ENCODE measurements around the gene TMEM176B.

TMEM176B gene

DNA sequence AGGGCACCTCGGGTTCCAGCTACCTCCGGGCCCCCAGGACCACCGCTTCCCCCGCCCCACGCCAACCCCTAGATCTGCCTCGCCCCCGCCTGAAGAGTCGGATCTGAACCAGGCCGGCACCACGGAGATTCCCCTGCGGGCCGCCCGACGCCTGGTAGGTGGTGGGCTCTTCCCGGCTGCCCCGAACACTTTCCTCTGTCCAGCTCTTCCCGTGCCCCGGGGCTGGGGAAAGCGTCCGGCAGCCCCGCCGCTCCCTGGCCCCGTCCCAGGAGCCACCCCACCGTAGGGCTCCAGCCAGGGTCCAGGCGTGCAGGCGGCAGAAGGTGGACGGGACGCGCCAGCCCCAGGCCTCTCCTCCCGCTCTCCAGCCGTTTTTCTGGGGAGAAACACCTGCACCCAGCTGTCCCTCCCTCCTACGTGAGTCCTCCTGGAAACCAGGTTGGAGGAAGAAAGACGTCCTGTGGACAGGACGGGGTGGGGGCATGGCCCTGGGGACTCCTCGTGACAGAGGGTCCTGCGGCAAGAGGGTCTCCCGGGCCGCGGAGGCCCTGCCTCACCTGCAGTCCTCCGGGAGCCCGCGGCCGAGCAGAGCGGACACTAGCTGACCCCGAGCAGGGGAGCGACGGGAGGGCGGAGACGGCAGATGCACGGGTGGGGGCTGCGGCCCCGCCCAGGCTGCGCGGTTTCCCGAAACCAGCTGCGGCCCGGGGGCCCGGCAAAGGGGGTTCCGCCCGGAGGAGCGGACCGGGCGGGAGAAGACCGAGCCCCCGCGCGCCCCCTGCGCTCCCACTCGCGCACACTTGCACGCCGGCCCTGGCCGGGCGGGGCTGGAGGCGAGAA, at the start of gene TMEM176B:
Gene TMEM176B (minus strand): TSS at position 624 of the 840 bp plus-strand sequence. CDS start 3,795 bp downstream, outside the sequence.
- Histone ChIP-seq H3K36me3 (ENCODE audit: control insufficient read depth, insufficient read depth, low read length, severe bottlenecking) (no peaks in the 10 kb centered on the region), H3K27me3 (replicated peaks; ENCODE audit: control insufficient read depth, insufficient read depth, low read length) (peaks cover 35% of the 10 kb centered on the region), H3K9ac (ENCODE audit: low read length) (no peak within 1 kb of the TSS), H3K9me3 (ENCODE audit: control insufficient read depth, low read length) (peaks cover 14% of the 10 kb centered on the region), H3K4me1 (ENCODE audit: control insufficient read depth, insufficient read depth, low read length) (no peaks in the 10 kb centered on the region), H3K4me3 (ENCODE audit: low read length) (no peak within 1 kb of the TSS)
- DNase-seq (ENCODE audit: low read depth), result no peak

DNA sequence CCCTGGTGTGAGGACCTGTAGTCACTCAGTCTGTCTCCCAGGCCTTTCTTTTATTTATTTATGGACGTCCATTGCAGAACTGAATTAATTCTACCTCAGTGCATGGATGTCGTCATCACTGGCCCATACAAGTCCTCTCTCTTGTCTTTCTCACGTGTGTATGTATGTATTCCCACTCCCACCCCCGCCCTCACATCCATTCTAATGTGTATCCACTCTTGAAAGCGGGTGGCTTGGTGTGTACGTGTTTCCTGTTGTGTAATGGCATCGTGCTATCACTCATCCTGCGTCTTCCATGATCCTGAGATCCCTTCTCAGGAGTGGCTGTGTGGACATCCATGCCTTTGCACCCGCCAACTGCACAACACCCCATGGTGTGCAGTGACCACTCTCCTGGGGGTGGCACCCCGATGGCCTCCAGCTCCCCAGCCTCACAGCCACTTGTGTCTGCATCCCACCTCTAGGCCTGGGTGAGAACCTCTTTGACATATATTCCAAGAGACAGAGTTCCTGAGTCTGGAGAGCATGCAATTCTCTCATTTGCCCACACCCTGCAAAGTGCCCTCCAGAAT, 49.1 kb upstream of the TMEM176B start:
- peaks cover 24% of the 10 kb centered on the region for H3K27me3 ChIP-seq (replicated peaks; ENCODE audit: control insufficient read depth, insufficient read depth, low read length)
- no peak for DNase-seq (ENCODE audit: low read depth)
- no peaks in the 10 kb centered on the region for H3K9me3 ChIP-seq (ENCODE audit: control insufficient read depth, low read length)
- no peak overlapping the region for H3K4me3 ChIP-seq (ENCODE audit: low read length)
- no peaks in the 10 kb centered on the region for H3K36me3 ChIP-seq (ENCODE audit: control insufficient read depth, insufficient read depth, low read length, severe bottlenecking)
- H3K9ac ChIP-seq (ENCODE audit: low read length), result no peak overlapping the region
- no peaks in the 10 kb centered on the region for H3K4me1 ChIP-seq (ENCODE audit: control insufficient read depth, insufficient read depth, low read length)

DNA sequence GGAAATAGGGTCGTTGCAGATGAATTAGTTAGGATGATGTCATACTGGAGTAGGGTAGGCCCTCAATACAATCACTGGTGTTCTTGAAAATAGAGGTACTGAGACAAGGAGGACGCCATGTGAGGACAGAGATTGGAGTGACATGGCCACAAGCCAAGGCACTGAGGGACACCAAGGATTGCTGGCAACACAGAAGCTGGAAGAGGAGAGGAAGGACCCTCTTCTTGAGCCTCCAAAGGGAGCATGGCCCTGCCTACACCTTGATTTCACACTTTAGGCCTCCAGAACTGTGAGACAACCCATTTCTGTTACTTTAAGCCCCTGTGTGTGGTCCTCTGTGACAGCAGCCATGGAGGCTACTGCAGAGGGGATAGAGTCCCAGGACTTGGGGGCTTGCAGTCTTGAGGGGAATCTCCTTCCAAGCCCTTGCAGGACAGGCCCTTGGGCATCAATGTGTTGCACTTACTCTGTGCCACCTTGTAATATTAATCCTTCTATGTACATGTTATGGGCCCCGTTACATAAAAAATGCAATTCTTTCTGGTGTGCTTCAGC, 48.5 kb upstream of the TMEM176B start:
- Histone ChIP-seq H3K9ac (ENCODE audit: low read length) (no peak overlapping the region), H3K4me1 (ENCODE audit: control insufficient read depth, insufficient read depth, low read length) (no peaks in the 10 kb centered on the region), H3K36me3 (ENCODE audit: control insufficient read depth, insufficient read depth, low read length, severe bottlenecking) (no peaks in the 10 kb centered on the region), H3K27me3 (replicated peaks; ENCODE audit: control insufficient read depth, insufficient read depth, low read length) (peaks cover 20% of the 10 kb centered on the region), H3K4me3 (ENCODE audit: low read length) (no peak overlapping the region), H3K9me3 (ENCODE audit: control insufficient read depth, low read length) (peaks cover 1% of the 10 kb centered on the region)
- DNase-seq (ENCODE audit: low read depth), result no peak

DNA sequence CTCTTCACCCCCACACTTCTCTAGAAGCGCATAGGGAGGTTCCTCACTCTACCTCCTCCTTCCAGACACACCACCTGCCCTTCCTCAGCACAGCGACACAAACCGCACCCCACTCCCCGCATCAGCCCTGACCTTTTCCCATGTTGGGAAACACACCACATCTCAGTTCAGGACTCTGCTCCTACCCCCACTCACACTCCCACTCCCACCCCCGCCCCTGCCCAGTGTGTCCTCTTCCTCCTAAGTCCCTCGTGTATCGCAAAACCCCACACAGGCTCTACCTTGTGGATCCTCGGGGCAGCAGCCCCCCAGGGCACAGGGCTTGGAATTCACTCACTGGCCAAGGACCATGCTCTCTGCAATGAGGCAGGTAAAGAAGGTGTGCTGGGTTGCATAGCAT, 47.9 kb upstream of the TMEM176B start:
- Histone ChIP-seq H3K9me3 (ENCODE audit: control insufficient read depth, low read length) (peaks cover 3% of the 10 kb centered on the region), H3K4me3 (ENCODE audit: low read length) (no peak overlapping the region), H3K27me3 (replicated peaks; ENCODE audit: control insufficient read depth, insufficient read depth, low read length) (peaks cover 20% of the 10 kb centered on the region), H3K4me1 (ENCODE audit: control insufficient read depth, insufficient read depth, low read length) (no peaks in the 10 kb centered on the region), H3K9ac (ENCODE audit: low read length) (no peak overlapping the region), H3K36me3 (ENCODE audit: control insufficient read depth, insufficient read depth, low read length, severe bottlenecking) (no peaks in the 10 kb centered on the region)
- DNase-seq (ENCODE audit: low read depth), result no peak

DNA sequence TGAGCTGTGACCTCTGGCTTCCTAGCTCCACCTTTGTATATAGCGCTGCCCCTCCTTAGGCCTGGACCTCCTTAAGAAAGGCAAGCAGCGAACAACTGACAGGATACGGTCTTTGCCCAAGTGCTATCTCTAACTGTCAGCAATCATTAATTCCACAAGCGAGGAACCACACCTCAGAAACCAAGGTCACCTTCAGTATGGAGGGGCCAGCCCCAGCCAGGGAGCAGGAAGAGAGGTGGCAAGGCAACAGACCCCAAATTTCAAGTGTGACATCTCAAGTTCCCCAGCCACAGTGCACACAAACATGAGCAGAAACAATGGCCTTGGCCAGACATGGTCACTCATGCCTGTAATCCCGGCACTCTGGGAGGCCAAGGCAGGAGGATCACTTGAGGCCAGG, 47.4 kb upstream of the TMEM176B start:
- DNase-seq (ENCODE audit: low read depth), result no peak
- Histone ChIP-seq H3K9me3 (ENCODE audit: control insufficient read depth, low read length) (peaks cover 7% of the 10 kb centered on the region), H3K36me3 (ENCODE audit: control insufficient read depth, insufficient read depth, low read length, severe bottlenecking) (no peaks in the 10 kb centered on the region), H3K27me3 (replicated peaks; ENCODE audit: control insufficient read depth, insufficient read depth, low read length) (peaks cover 14% of the 10 kb centered on the region), H3K9ac (ENCODE audit: low read length) (no peak overlapping the region), H3K4me1 (ENCODE audit: control insufficient read depth, insufficient read depth, low read length) (no peaks in the 10 kb centered on the region), H3K4me3 (ENCODE audit: low read length) (no peak overlapping the region)

DNA sequence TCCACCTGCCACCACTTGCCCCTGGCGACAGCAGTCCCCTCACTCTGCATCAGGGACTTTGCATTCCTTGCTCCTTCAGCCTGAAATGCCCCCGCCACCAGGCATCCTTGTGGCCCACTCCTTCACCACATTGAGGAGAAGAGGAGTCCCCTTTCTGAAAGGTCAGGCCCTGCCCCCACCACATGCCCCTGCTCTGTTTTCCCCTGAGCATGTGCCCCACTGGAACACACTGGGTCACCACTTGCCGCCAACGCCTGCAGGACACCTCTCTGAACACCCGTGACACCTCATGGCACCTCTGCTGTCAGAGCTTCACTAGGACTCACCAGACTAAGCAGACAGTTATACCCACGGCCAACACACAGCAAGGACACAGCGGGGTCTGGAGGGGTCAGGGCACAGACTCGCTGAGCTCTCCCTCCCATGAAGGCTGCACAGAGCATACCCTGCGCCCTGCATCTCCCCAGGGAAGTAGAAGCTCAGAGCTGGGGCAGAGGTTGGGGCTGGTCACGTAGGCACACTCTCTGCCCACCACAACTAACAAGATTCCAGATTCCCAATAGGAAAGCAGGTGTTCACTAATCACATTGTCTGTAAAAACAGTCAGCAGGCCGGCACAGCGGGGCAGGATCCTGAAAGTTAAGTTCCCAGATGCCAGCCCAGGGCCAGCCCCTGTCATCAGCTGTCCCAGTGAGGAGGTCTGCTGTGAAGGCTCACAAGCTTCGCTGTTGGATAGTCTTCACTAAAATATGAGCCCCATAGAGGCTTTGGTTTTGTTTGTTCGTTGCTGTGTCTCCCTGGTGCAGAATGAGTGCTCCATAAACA, 46.3 kb upstream of the TMEM176B start:
- DNase-seq (ENCODE audit: low read depth), result no peak
- Histone ChIP-seq H3K27me3 (replicated peaks; ENCODE audit: control insufficient read depth, insufficient read depth, low read length) (peaks cover 6% of the 10 kb centered on the region), H3K4me3 (ENCODE audit: low read length) (no peak overlapping the region), H3K9me3 (ENCODE audit: control insufficient read depth, low read length) (peaks cover 7% of the 10 kb centered on the region), H3K36me3 (ENCODE audit: control insufficient read depth, insufficient read depth, low read length, severe bottlenecking) (no peaks in the 10 kb centered on the region), H3K9ac (ENCODE audit: low read length) (no peak overlapping the region), H3K4me1 (ENCODE audit: control insufficient read depth, insufficient read depth, low read length) (no peaks in the 10 kb centered on the region)

DNA sequence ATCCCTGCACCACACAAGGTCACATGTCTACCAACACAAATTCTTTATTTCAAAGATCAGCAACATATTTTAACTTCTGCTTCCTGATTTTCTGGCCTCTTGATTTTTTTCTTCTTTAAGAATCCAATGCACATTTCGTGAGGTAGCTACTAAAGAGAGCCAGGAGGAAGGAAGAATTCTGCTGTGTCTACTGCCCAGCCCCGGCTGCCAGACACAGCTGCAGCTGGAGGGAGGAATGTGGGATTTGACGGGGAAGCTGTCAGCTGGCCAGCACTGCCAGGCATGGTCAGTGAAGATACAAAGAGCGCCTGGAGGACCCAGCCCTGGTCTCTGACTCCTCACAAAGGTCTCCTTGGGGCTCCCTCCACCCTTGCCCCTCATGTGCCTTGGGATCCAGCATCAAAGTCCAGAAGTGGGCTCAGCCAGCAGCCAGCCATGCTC, 45.3 kb upstream of the TMEM176B start:
- Histone ChIP-seq H3K27me3 (replicated peaks; ENCODE audit: control insufficient read depth, insufficient read depth, low read length) (peaks cover 4% of the 10 kb centered on the region), H3K9ac (ENCODE audit: low read length) (no peak overlapping the region), H3K4me3 (ENCODE audit: low read length) (no peak overlapping the region), H3K36me3 (ENCODE audit: control insufficient read depth, insufficient read depth, low read length, severe bottlenecking) (no peaks in the 10 kb centered on the region), H3K4me1 (ENCODE audit: control insufficient read depth, insufficient read depth, low read length) (no peaks in the 10 kb centered on the region), H3K9me3 (ENCODE audit: control insufficient read depth, low read length) (peaks cover 7% of the 10 kb centered on the region)
- DNase-seq (ENCODE audit: low read depth), result no peak

DNA sequence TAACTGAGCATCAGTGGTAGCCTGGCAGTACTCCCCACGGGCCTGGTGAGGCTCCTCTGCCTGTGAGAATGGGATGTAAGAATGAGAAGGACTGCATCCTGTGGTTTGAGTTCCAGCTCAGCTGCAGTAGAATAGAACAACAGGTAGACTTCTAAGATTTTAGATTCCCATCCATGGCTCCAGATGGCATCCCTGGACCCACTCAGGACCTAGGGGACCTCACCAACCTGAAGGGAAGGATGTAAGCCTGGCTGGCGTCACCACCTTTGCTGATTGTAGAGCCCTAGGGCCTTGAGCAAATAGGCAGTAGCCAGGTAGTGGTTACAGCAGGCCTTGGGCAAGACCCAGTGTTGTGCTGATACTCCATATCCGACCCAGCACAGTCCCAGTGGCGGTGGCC, 42.6 kb upstream of the TMEM176B start:
- no peak overlapping the region for H3K4me3 ChIP-seq (ENCODE audit: low read length)
- DNase-seq (ENCODE audit: low read depth), result no peak
- H3K9ac ChIP-seq (ENCODE audit: low read length), result no peak overlapping the region
- H3K9me3 ChIP-seq (ENCODE audit: control insufficient read depth, low read length), result peaks cover 7% of the 10 kb centered on the region
- H3K27me3 ChIP-seq (replicated peaks; ENCODE audit: control insufficient read depth, insufficient read depth, low read length), result peaks cover 4% of the 10 kb centered on the region
- no peaks in the 10 kb centered on the region for H3K36me3 ChIP-seq (ENCODE audit: control insufficient read depth, insufficient read depth, low read length, severe bottlenecking)
- no peaks in the 10 kb centered on the region for H3K4me1 ChIP-seq (ENCODE audit: control insufficient read depth, insufficient read depth, low read length)

DNA sequence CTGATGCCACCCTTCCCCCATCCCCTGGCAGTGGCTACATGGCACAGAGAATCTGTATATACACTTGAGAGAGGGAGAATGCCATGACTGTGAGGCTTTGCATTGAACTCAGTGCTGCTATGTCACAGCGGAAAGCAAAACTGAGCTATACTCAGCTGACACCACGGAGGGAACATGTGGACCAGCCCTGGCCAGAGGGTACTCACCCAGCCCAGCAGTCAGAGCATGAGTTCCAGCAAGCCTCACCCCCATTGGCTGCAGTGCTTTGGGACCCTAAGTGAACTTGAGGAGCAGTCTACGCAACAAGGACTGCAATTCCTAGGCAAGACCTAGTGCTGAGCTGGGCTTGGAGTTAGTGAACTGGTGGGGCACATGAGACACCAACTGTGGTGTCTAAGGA, 41.9 kb upstream of the TMEM176B start:
- H3K4me1 ChIP-seq (ENCODE audit: control insufficient read depth, insufficient read depth, low read length), result no peaks in the 10 kb centered on the region
- no peaks in the 10 kb centered on the region for H3K36me3 ChIP-seq (ENCODE audit: control insufficient read depth, insufficient read depth, low read length, severe bottlenecking)
- H3K27me3 ChIP-seq (replicated peaks; ENCODE audit: control insufficient read depth, insufficient read depth, low read length), result peaks cover 4% of the 10 kb centered on the region
- H3K4me3 ChIP-seq (ENCODE audit: low read length), result no peak overlapping the region
- no peak for DNase-seq (ENCODE audit: low read depth)
- H3K9me3 ChIP-seq (ENCODE audit: control insufficient read depth, low read length), result peaks cover 7% of the 10 kb centered on the region
- no peak overlapping the region for H3K9ac ChIP-seq (ENCODE audit: low read length)

DNA sequence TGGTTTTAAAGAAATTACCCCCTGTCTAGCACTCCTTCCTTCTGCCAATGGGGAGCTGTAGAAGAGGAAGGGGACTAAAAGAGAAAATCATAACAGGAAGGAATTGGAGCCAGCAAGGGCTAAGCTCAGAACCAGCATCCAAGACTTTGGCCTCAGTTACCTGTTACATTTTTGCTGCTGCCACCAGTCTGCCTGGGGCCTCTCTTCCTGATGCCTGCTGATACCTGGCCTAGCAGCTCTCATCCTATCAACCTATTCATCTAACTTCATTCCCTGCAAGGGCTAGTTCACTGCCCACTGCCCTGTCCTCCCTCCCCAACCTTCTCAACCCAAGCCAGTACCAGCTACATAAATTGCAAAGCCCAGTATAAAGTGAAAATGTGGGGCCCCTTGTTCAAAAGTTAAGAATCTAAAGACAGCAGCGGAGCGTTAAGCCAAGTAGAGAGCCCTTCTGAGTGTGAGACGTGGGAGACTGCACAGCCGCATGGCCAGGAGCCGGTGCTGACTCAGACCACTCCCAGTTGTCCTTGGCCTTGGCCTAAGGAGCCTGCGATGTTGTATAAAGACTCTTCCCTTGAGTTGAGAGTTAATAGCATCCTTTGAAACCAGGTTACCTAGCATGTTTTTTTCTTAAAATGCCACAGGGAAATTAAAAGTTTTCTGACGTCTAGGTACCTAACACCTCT, 38.9 kb upstream of the TMEM176B start:
- Histone ChIP-seq H3K9ac (ENCODE audit: low read length) (no peak overlapping the region), H3K4me1 (ENCODE audit: control insufficient read depth, insufficient read depth, low read length) (no peaks in the 10 kb centered on the region), H3K27me3 (replicated peaks; ENCODE audit: control insufficient read depth, insufficient read depth, low read length) (peaks cover 4% of the 10 kb centered on the region), H3K9me3 (ENCODE audit: control insufficient read depth, low read length) (peaks cover 7% of the 10 kb centered on the region), H3K36me3 (ENCODE audit: control insufficient read depth, insufficient read depth, low read length, severe bottlenecking) (no peaks in the 10 kb centered on the region), H3K4me3 (ENCODE audit: low read length) (no peak overlapping the region)
- no peak for DNase-seq (ENCODE audit: low read depth)

All from adipocyte (in vitro differentiated cells).